A673 (cell line): ENCODE measurements around the gene MAN1A2.

Experiments
- EZH2 ChIP-seq: fragments of 200-600 bp; sonication (generic); IDR thresholded peaks from 2 replicates; pipeline ENCODE4 v1.6.1; 2017; ENCODE audit warnings: borderline replicate concordance, low read depth, mild to moderate bottlenecking, mixed read lengths, antibody characterized with exemption, low read length; ENCODE audit not compliant: poor library complexity, severe bottlenecking
- TF ChIP-seq, protein P1 (sequence below): fragments of 300-800, 200-600 bp; sonication (generic); conservative IDR thresholded peaks from 2 replicates; pipeline ENCODE4 v1.5.1; 2017; ENCODE audit warnings: low read depth, mild to moderate bottlenecking, antibody characterized with exemption, low read length, moderate library complexity, mixed read lengths

DNA sequence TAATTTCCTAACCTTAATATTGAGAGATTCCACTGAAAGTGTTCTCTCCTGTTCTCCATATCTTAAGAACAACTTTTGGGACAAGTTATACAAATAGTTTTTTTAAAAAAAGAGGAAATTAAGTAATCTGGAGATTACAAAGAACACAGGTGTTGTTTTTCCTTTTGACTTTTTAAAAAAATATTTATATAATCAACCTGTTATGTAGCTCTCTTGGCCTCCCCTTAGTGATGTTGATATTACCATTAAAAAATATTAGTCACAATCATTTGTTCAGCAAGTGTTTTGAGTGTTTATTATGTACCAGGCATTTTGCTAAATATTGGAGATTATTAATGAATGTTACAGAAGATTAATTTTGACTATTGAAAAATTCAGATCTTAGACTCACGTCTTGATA, 8.1 kb downstream of the MAN1A2 start:
- TF ChIP-seq, protein P1, sequence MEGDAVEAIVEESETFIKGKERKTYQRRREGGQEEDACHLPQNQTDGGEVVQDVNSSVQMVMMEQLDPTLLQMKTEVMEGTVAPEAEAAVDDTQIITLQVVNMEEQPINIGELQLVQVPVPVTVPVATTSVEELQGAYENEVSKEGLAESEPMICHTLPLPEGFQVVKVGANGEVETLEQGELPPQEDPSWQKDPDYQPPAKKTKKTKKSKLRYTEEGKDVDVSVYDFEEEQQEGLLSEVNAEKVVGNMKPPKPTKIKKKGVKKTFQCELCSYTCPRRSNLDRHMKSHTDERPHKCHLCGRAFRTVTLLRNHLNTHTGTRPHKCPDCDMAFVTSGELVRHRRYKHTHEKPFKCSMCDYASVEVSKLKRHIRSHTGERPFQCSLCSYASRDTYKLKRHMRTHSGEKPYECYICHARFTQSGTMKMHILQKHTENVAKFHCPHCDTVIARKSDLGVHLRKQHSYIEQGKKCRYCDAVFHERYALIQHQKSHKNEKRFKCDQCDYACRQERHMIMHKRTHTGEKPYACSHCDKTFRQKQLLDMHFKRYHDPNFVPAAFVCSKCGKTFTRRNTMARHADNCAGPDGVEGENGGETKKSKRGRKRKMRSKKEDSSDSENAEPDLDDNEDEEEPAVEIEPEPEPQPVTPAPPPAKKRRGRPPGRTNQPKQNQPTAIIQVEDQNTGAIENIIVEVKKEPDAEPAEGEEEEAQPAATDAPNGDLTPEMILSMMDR, result no peak
- TF ChIP-seq EZH2, result no peak
